ENCODE results near the gene PKMYT1. TPM values are rescaled to one million over a fixed set of nuclear protein-coding genes. Genes with fewer than 3 reads are reported as not detected.

PKMYT1 gene
- total and polyA plus RNA-seq, 9 of the 15 experiments (the other 6 are each of a cell fraction or from before 2014, with no cell fraction given), result 8.7 to 201 (median 37.8) TPM

- TF ChIP-seq, protein P1, sequence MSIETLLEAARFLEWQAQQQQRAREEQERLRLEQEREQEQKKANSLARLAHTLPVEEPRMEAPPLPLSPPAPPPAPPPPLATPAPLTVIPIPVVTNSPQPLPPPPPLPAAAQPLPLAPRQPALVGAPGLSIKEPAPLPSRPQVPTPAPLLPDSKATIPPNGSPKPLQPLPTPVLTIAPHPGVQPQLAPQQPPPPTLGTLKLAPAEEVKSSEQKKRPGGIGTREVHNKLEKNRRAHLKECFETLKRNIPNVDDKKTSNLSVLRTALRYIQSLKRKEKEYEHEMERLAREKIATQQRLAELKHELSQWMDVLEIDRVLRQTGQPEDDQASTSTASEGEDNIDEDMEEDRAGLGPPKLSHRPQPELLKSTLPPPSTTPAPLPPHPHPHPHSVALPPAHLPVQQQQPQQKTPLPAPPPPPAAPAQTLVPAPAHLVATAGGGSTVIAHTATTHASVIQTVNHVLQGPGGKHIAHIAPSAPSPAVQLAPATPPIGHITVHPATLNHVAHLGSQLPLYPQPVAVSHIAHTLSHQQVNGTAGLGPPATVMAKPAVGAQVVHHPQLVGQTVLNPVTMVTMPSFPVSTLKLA (conservative IDR thresholded peaks at IDR 0.05), result no peak
- TF ChIP-seq CREB1 (IDR thresholded peaks at IDR 0.05) (0 out of 2 replicates have a peak, but pooled peaks have one; percentile 28), CREB1 (CRISPR knock-in tag; IDR thresholded peaks at IDR 0.05) (no peak; the same call in 1 of the 2 replicates), TCF7 (IDR thresholded peaks at IDR 0.05; ENCODE audit: borderline replicate concordance) (no peak), HDAC3 (IDR thresholded peaks at IDR 0.05; ENCODE audit: borderline replicate concordance, partially characterized antibody) (no peak), ZNF146 (CRISPR knock-in tag; IDR thresholded peaks at IDR 0.05; ENCODE audit: unreplicated experiment) (no peak), RAD51 (IDR thresholded peaks at IDR 0.05; ENCODE audit: borderline replicate concordance, low read depth) (no peak), ZNF644 (tag; IDR thresholded peaks at IDR 0.05; ENCODE audit: low read depth) (no peak), AFF1 (IDR thresholded peaks at IDR 0.05; ENCODE audit: low read depth in 1 of 2, partially characterized antibody in 2 of 2) (no peak), C11orf30 (IDR thresholded peaks at IDR 0.05; ENCODE audit: low read depth) (no peak), ZNF24 (IDR thresholded peaks at IDR 0.05) (no peak), SMARCA4 (IDR thresholded peaks at IDR 0.05) (peak; percentile 22; the same call in 1 of the 2 replicates), MIER1 (IDR thresholded peaks at IDR 0.05; ENCODE audit: low read depth) (no peak), TCF7L2 (IDR thresholded peaks at IDR 0.05; ENCODE audit: low read depth, low read length) (no peak), ZNF316 (IDR thresholded peaks at IDR 0.05) (no peak), ZNF445 (CRISPR knock-in tag; IDR thresholded peaks at IDR 0.05; ENCODE audit: low read depth) (no peak), ERF (CRISPR knock-in tag; IDR thresholded peaks at IDR 0.05) (no peak), ZMIZ1 (IDR thresholded peaks at IDR 0.05; ENCODE audit: low read depth in 2 of 2, low read length in 2 of 2) (no peak)
- TF ChIP-seq, protein P2, sequence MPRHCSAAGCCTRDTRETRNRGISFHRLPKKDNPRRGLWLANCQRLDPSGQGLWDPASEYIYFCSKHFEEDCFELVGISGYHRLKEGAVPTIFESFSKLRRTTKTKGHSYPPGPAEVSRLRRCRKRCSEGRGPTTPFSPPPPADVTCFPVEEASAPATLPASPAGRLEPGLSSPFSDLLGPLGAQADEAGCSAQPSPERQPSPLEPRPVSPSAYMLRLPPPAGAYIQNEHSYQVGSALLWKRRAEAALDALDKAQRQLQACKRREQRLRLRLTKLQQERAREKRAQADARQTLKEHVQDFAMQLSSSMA (CRISPR knock-in tag; IDR thresholded peaks at IDR 0.05), result no peak
Measured at GRCh38 chr16:3017794-3018506, 37.7 kb upstream of the PKMYT1 start, which contains the start of gene CLDN6 (continued).
